Lung (tissue), 12 donors: ENCODE results near the gene ONECUT1. TPM values are rescaled to one million over a fixed set of nuclear protein-coding genes. Genes with fewer than 3 reads are reported as not detected.

ENCODE experiments used
- ATAC-seq: fragments of 200-7000 bp; cut with Tn5 transposase; one replicate; pipeline ENCODE4 v1.9.1; 2020; ENCODE audit warnings: moderate number of reproducible peaks; ENCODE audit not compliant: insufficient read depth, low FRiP score
- DNase-seq, 3 donors: peaks; one replicate each; pipeline ENCODE4 v3.0.0-alpha.2; 2013 to 2017
- H3K27ac ChIP-seq, 2 donors: one replicate each; pipeline ENCODE4 v1.5.1; 2013; ENCODE audit warnings: mild to moderate bottlenecking in 2 of 2, moderate library complexity in 2 of 2, control low read depth in 1 of 2, inconsistent platforms in 1 of 2, low read depth in 1 of 2, low read length in 1 of 2
- H3K27me3 ChIP-seq, 3 donors: one replicate each; pipeline ENCODE4 v1.5.1; 2013; ENCODE audit warnings: low read length in 2 of 3; ENCODE audit not compliant: control insufficient read depth in 3 of 3, insufficient read depth in 3 of 3
- H3K36me3 ChIP-seq, 4 donors: one replicate each; pipeline ENCODE4 v1.5.1; 2013; ENCODE audit warnings: low read length in 4 of 4, mild to moderate bottlenecking in 1 of 4, moderate library complexity in 1 of 4; ENCODE audit not compliant: control insufficient read depth in 4 of 4, insufficient read depth in 4 of 4
- H3K4me1 ChIP-seq, 5 donors: one replicate each; pipeline ENCODE4 v1.5.1; 2013; ENCODE audit warnings: low read length in 5 of 5, mild to moderate bottlenecking in 2 of 5, moderate library complexity in 1 of 5; ENCODE audit not compliant: control insufficient read depth in 5 of 5, insufficient read depth in 5 of 5
- H3K4me3 ChIP-seq: one replicate; pipeline ENCODE4 v1.5.1; 2013; ENCODE audit warnings: mild to moderate bottlenecking, control low read depth, moderate library complexity
- H3K9ac ChIP-seq, 2 donors: one replicate each; pipeline ENCODE4 v1.5.1; 2013; ENCODE audit warnings: low read length in 2 of 2, control low read depth in 1 of 2; ENCODE audit not compliant: insufficient read depth in 1 of 2
- H3K9me3 ChIP-seq, 4 donors: one replicate each; pipeline ENCODE4 v1.5.1; 2013; ENCODE audit warnings: low read length in 3 of 4, mild to moderate bottlenecking in 1 of 4, moderate library complexity in 1 of 4; ENCODE audit not compliant: control insufficient read depth in 4 of 4, insufficient read depth in 3 of 4
- WGBS, 2 donors: extraction: QIAGEN DNeasy Blood & Tissue Kit; methylation state at CpG; one replicate each; pipeline ENCODE4 v1.1.7; 2013; 5-methylcytosine and 5-hydroxymethylcytosine counted together
- polyA plus RNA-seq, 2 donors: library from polyadenylated mRNA; stranded (reverse); fragments of 200-250 nt; gene quantifications; one replicate each; pipeline ENCODE4 v1.2.1, GENCODE V29; 2013
- total RNA-seq, 2 donors: library from RNA; depleted of rRNA in 1 of 2; stranded (reverse); fragments of >200 nt in 1 of 2; gene quantifications; one replicate each; pipeline ENCODE4 v1.2.1, GENCODE V29; 2014 to 2021
- TF ChIP-seq, protein P1 (sequence below): IDR thresholded peaks from 2 replicates; pipeline ENCODE4 v1.5.1; 2012; ENCODE audit warnings: mild to moderate bottlenecking; ENCODE audit errors: control extremely low read depth, extremely low read depth
- donor health status: control.
- donor health status: control.
- donor health status: Bipolar disorder and iron deficiency.
- donor health status: healthy.
- donor health status: DM: yes; HTN: yes; CAD: no.

The ONECUT1 gene
- total and polyA plus RNA-seq, 4 donors, result 0.18 TPM; not detected in 3

DNA sequence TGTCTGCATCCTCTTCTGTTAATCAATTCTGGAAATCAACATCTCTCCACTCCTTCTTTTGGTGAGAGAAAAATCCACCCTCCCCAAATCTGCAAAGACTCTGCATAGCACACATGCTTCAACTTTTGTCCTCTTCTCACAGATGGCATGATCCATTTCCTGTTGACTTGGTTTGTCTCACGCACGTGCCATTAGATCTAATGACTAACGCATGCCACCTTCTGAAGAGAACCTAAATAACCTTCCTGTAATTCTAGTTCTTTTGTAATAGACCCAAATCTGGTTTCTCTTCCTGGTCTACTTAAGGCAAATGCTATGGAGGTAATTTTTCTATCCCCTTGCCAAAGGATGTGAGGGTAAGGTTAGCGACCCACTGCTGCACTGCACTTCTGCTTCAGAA lies 60.0 kb downstream of the ONECUT1 start:
- Histone ChIP-seq H3K27me3 (no peaks in the 10 kb centered on the region), H3K9ac (no peak overlapping the region), H3K9me3 (no peaks in the 10 kb centered on the region), H3K4me1 (peaks cover 0 to 8% (median 0%) of the 10 kb centered on the region in 5 donors), H3K27ac (no peak overlapping the region), H3K36me3 (no peaks in the 10 kb centered on the region), H3K4me3 (no peak overlapping the region)
- DNase-seq (peak in 1 of 3 donors; percentile 19), ATAC-seq (no peak)
- WGBS, 2 donors, result 24 to 38% methylated on average over 4 of the region's 4 CpGs
- TF ChIP-seq, protein P1, sequence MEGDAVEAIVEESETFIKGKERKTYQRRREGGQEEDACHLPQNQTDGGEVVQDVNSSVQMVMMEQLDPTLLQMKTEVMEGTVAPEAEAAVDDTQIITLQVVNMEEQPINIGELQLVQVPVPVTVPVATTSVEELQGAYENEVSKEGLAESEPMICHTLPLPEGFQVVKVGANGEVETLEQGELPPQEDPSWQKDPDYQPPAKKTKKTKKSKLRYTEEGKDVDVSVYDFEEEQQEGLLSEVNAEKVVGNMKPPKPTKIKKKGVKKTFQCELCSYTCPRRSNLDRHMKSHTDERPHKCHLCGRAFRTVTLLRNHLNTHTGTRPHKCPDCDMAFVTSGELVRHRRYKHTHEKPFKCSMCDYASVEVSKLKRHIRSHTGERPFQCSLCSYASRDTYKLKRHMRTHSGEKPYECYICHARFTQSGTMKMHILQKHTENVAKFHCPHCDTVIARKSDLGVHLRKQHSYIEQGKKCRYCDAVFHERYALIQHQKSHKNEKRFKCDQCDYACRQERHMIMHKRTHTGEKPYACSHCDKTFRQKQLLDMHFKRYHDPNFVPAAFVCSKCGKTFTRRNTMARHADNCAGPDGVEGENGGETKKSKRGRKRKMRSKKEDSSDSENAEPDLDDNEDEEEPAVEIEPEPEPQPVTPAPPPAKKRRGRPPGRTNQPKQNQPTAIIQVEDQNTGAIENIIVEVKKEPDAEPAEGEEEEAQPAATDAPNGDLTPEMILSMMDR, result no peak

DNA sequence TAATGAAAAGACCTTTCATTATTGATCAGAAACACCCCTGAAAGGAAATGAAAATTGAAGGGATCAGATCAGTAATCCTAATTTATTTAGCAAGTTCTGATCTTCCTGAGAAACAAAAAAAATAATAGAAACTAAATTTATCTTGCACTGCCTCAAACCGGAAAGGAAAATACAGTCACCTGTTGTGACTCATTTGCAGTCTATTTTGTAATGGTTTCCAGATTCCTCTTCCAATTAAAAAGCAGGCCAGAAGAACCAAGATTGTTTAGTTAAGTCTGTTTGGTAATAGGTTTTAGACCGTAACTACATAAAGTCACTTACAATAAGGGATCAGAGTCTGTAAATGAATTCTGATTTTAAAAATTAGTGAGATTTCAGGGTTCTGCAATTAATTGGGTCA lies 61.2 kb downstream of the ONECUT1 start:
- 71 to 90% methylated on average over 2 of the region's 2 CpGs for WGBS, 2 donors
- H3K36me3 ChIP-seq, result no peaks in the 10 kb centered on the region
- ATAC-seq (no peak), DNase-seq (no peak)
- peaks cover 0 to 8% (median 0%) of the 10 kb centered on the region in 5 donors for H3K4me1 ChIP-seq
- H3K9me3 ChIP-seq, result no peaks in the 10 kb centered on the region
- H3K27me3 ChIP-seq, result no peaks in the 10 kb centered on the region
- TF ChIP-seq, protein P1, result no peak
- no peak overlapping the region for H3K4me3 ChIP-seq
- H3K9ac ChIP-seq, result no peak overlapping the region
- H3K27ac ChIP-seq, result no peak overlapping the region

DNA sequence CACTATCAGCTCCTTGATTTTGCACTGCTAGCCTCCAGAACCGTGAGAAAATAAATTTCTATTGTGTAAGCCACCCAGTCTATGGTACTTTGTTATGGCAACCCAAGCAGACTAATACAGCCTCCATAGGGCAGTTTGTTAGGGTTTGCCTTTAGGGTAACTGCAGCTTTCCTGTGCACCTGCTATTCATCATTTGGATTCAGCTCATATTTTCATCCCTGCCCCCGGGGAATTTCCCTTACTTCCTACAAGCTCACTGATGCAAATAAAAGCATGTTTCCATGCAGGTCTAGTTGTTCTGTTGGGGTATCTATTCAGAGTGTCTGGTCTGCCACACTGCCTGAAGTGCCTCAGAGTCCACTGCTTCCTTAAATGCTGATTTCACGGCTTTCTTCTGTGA lies 62.3 kb downstream of the ONECUT1 start:
- 77 to 90% methylated on average over 3 of the region's 3 CpGs for WGBS, 2 donors
- no peaks in the 10 kb centered on the region for H3K36me3 ChIP-seq
- H3K4me3 ChIP-seq, result no peak overlapping the region
- H3K9me3 ChIP-seq, result no peaks in the 10 kb centered on the region
- ATAC-seq (no peak), DNase-seq (no peak)
- peaks cover 0 to 8% (median 0%) of the 10 kb centered on the region in 5 donors for H3K4me1 ChIP-seq
- TF ChIP-seq, protein P1, result no peak
- no peaks in the 10 kb centered on the region for H3K27me3 ChIP-seq
- H3K9ac ChIP-seq, result no peak overlapping the region
- H3K27ac ChIP-seq, result no peak overlapping the region

DNA sequence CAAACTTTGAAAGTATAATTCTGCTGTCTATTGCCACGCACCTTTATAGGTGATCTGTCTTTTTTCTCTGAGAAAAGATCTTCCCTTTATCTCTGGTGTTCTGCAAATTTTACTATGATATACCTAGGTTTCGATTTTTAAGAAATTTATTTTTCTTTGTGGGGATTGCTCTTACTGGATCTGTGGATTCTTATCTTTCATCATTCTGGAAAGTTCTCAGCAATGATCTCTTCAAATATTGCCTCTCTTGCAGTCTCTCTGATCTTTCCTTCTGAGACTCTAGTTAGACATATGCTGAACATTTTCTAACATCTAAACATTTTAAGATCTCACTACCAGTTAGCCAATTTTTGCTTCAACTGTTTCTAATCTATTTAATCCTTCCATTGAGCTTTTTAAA lies 63.9 kb downstream of the ONECUT1 start:
- Histone ChIP-seq H3K4me1 (peaks cover 0 to 8% (median 0%) of the 10 kb centered on the region in 5 donors), H3K9me3 (no peaks in the 10 kb centered on the region), H3K4me3 (no peak overlapping the region), H3K9ac (no peak overlapping the region), H3K36me3 (no peaks in the 10 kb centered on the region), H3K27ac (no peak overlapping the region), H3K27me3 (no peaks in the 10 kb centered on the region)
- DNase-seq (no peak), ATAC-seq (no peak)
- TF ChIP-seq, protein P1, result no peak
- WGBS, 2 donors, result 90 to 98% methylated on average over 2 of the region's 2 CpGs
